ENCODE data around the gene SLC6A9.
A peak's percentile ranks its signal among the peaks of the same experiment; 100 is the strongest.

The SLC6A9 gene

GRCh38 chr1:44030605-44031251 lies 534 bp downstream of the SLC6A9 start:
- peak overlapping the region; percentile 89 for H3K27ac ChIP-seq

GRCh38 chr1:44029911-44030604 lies 1.2 kb downstream of the SLC6A9 start:
- DNase-seq (ENCODE audit: low read depth, low spot score) = peak; percentile 65
- H3K27ac ChIP-seq = peak overlapping the region; percentile 89

More at GRCh38 chr1:44030605-44031251, 534 bp downstream of the SLC6A9 start:
- no peak for DNase-seq (ENCODE audit: low read depth, low spot score)

- no peak for DNase-seq (ENCODE audit: low read depth, low spot score)
Measured at GRCh38 chr1:44029260-44029910, 1.9 kb downstream of the SLC6A9 start.

GRCh38 chr1:44027320-44027719 lies 3.9 kb downstream of the SLC6A9 start:
- H3K27ac ChIP-seq = no peak overlapping the region
- no peak for DNase-seq (ENCODE audit: low read depth, low spot score)

More at GRCh38 chr1:44029260-44029910, 1.9 kb downstream of the SLC6A9 start:
- peak overlapping the region; percentile 89 for H3K27ac ChIP-seq

- DNase-seq (ENCODE audit: low read depth, low spot score) = no peak
- H3K27ac ChIP-seq = peak overlapping the region; percentile 7
Measured at GRCh38 chr1:44025816-44026215, 5.4 kb downstream of the SLC6A9 start.

GRCh38 chr1:44024903-44025525 lies 6.2 kb downstream of the SLC6A9 start:
- no peak for DNase-seq (ENCODE audit: low read depth, low spot score)
- H3K27ac ChIP-seq = peak overlapping the region; percentile 0

GRCh38 chr1:44024031-44024902 lies 7.0 kb downstream of the SLC6A9 start:
- peak overlapping the region; percentile 0 for H3K27ac ChIP-seq
- no peak for DNase-seq (ENCODE audit: low read depth, low spot score)

- H3K27ac ChIP-seq = no peak overlapping the region
Measured at GRCh38 chr1:44021581-44022321, 9.5 kb downstream of the SLC6A9 start.

GRCh38 chr1:44021156-44021555 lies 10.1 kb downstream of the SLC6A9 start:
- no peak for DNase-seq (ENCODE audit: low read depth, low spot score)
- no peak overlapping the region for H3K27ac ChIP-seq

More at GRCh38 chr1:44021581-44022321, 9.5 kb downstream of the SLC6A9 start:
- DNase-seq (ENCODE audit: low read depth, low spot score) = no peak

GRCh38 chr1:44020464-44020863 lies 10.8 kb downstream of the SLC6A9 start:
- no peak for DNase-seq (ENCODE audit: low read depth, low spot score)

GRCh38 chr1:44019466-44019948 lies 11.8 kb downstream of the SLC6A9 start:
- no peak overlapping the region for H3K27ac ChIP-seq

More at GRCh38 chr1:44020464-44020863, 10.8 kb downstream of the SLC6A9 start:
- no peak overlapping the region for H3K27ac ChIP-seq

GRCh38 chr1:44016890-44017400 lies 14.3 kb downstream of the SLC6A9 start:
- DNase-seq (ENCODE audit: low read depth, low spot score) = no peak
- no peak overlapping the region for H3K27ac ChIP-seq

More at GRCh38 chr1:44019466-44019948, 11.8 kb downstream of the SLC6A9 start:
- DNase-seq (ENCODE audit: low read depth, low spot score) = no peak

GRCh38 chr1:44016041-44016889 lies 15.0 kb downstream of the SLC6A9 start:
- DNase-seq (ENCODE audit: low read depth, low spot score) = no peak
- H3K27ac ChIP-seq = no peak overlapping the region

- DNase-seq (ENCODE audit: low read depth, low spot score) = no peak
Measured at GRCh38 chr1:44015206-44015605, 16.1 kb downstream of the SLC6A9 start.

GRCh38 chr1:44014365-44015104 lies 16.7 kb downstream of the SLC6A9 start:
- DNase-seq (ENCODE audit: low read depth, low spot score) = no peak
- H3K27ac ChIP-seq = no peak overlapping the region

More at GRCh38 chr1:44015206-44015605, 16.1 kb downstream of the SLC6A9 start:
- H3K27ac ChIP-seq = no peak overlapping the region

GRCh38 chr1:44013949-44014348 lies 17.3 kb downstream of the SLC6A9 start:
- DNase-seq (ENCODE audit: low read depth, low spot score) = no peak
- H3K27ac ChIP-seq = no peak overlapping the region
